Caco-2 (cell line): ENCODE measurements around the gene SORT1. TPM values are rescaled to one million over a fixed set of nuclear protein-coding genes. Genes with fewer than 3 reads are reported as not detected.

Source experiments
- BruUV-seq: library from RNA; stranded (reverse); fragments of 400-500 nt; replicated peaks from 2 replicates; lab custom pipeline; 2021; lab: Mats Ljungman, UMichigan
- CTCF ChIA-PET: fragments of 300-600 bp; sonication (Branson Sonifier 250); formaldehyde crosslinking; loops from one replicate; lab custom pipeline; 2022; ENCODE audit warnings: antibody characterized with exemption; lab: Charles Lee
- POLR2A ChIA-PET: fragments of 300-600 bp; sonication (Branson Sonifier 250); formaldehyde crosslinking; loops from one replicate; lab custom pipeline; 2022; ENCODE audit warnings: antibody characterized with exemption; lab: Charles Lee
- DNase-seq, 2 experiments: peaks; one replicate each; pipeline versions ENCODE4 v3.0.0 to v3.0.0-alpha.2; 2020 to 2022
- H3K27me3 ChIP-seq: replicated peaks from 2 replicates; pipeline ENCODE4 v1.6.0; 2011; ENCODE audit warnings: low read length; ENCODE audit not compliant: control insufficient read depth, insufficient read depth
- H3K36me3 ChIP-seq: 2 replicates; pipeline ENCODE4 v1.5.1; 2011; ENCODE audit warnings: low read length; ENCODE audit not compliant: control insufficient read depth, insufficient read depth
- H3K4me1 ChIP-seq: fragments of 250-450 bp; sonication (Bioruptor Pico); 2 replicates; pipeline ENCODE4 v1.5.1; 2020; ENCODE audit warnings: mild to moderate bottlenecking
- H3K4me3 ChIP-seq: 2 replicates; pipeline ENCODE4 v1.5.1; 2011; ENCODE audit warnings: low read depth, mild to moderate bottlenecking, control low read depth, low read length
- H3K9me3 ChIP-seq: fragments of 250-450 bp; sonication (Bioruptor Pico); 2 replicates; pipeline ENCODE4 v1.5.1; 2020; ENCODE audit warnings: mild to moderate bottlenecking, moderate library complexity
- H3K27ac Mint-ChIP-seq: one replicate; pipeline ENCODE4 v1.8.0; 2022; ENCODE audit warnings: mixed read lengths; ENCODE audit not compliant: unreplicated experiment
- H3K27me3 Mint-ChIP-seq: one replicate; pipeline ENCODE4 v1.8.0; 2022; ENCODE audit warnings: mixed read lengths; ENCODE audit not compliant: insufficient read depth, unreplicated experiment
- H3K36me3 Mint-ChIP-seq: one replicate; pipeline ENCODE4 v1.8.0; 2022; ENCODE audit warnings: mild to moderate bottlenecking, mixed read lengths; ENCODE audit not compliant: insufficient read depth, unreplicated experiment
- H3K4me1 Mint-ChIP-seq: one replicate; pipeline ENCODE4 v1.8.0; 2022; ENCODE audit warnings: low read depth, mixed read lengths; ENCODE audit not compliant: unreplicated experiment
- H3K4me3 Mint-ChIP-seq: one replicate; pipeline ENCODE4 v1.8.0; 2022; ENCODE audit warnings: mild to moderate bottlenecking, moderate library complexity, mixed read lengths; ENCODE audit not compliant: unreplicated experiment
- H3K9me3 Mint-ChIP-seq: one replicate; pipeline ENCODE4 v1.8.0; 2022; ENCODE audit warnings: mixed read lengths; ENCODE audit not compliant: unreplicated experiment
- intact Hi-C: fragments of 100-400 bp; cut with micrococcal nuclease; formaldehyde crosslinking; loops from one replicate; pipeline ENCODE4 v1.10.0; 2022; ENCODE audit not compliant: unreplicated experiment
- total RNA-seq: library from RNA; stranded (reverse); gene quantifications from 2 replicates; pipeline ENCODE4 v1.2.3, GENCODE V29; 2022
- TF ChIP-seq, protein P1 (sequence below), 2 experiments: fragments of 200-600 bp in 1 of 2; IDR thresholded peaks; 1 replicate in 1 of 2; 2 replicates in 1 of 2; pipeline versions ENCODE4 v1.5.1 to v1.8.0; 2011 to 2022; ENCODE audit warnings: antibody characterized with exemption in 1 of 2, control low read depth in 1 of 2, inconsistent platforms in 1 of 2, low read depth in 1 of 2, low read length in 1 of 2, mild to moderate bottlenecking in 1 of 2, moderate library complexity in 1 of 2; ENCODE audit not compliant: insufficient read depth in 1 of 2, severe bottlenecking in 1 of 2, unreplicated experiment in 1 of 2

SORT1 gene
- total RNA-seq, 1 experiment from 2014 or later: 67.1 TPM

DNA sequence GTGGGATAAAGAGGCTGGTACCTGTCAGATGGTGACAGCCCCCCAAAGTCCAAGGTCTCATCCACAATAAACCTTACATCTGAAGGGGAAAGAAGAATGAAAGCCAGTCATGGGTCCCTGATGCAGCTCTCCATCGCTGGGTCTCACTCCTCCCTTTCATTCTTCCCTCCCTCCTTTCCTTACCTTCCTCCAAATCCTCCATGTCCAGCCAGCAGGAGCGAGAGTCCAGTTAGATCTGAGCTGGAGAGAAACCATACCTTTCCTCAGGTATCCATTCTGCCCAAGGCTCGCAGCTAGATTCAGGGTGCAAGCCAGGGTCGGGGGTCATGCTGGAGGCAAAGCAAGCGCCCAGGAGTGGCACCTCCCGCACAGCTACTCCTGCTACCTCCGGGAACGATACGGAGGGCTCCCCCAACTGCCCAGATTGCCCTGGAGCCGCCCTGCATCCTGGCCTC, 115.2 kb downstream of the SORT1 start:
- no peaks in the 10 kb centered on the region for H3K27me3 Mint-ChIP-seq
- no peaks in the 10 kb centered on the region for H3K9me3 ChIP-seq
- intact Hi-C loops: no loop called here
- no TSS peak for BruUV-seq
- peaks cover 9% of the 10 kb centered on the region for H3K4me1 ChIP-seq
- no peak for DNase-seq
- no peaks in the 10 kb centered on the region for H3K27me3 ChIP-seq
- ChIA-PET CTCF (interaction anchor here (1.0 to 1.3 kb wide), 2 partner anchors 89 to 115 kb away, joined by 3 to 8 read pairs; partner anchors contain the start of gene SORT1), POLR2A (interaction anchor here (0.6 to 1.0 kb wide), 3 partner anchors 15 to 266 kb away, joined by 4 to 13 read pairs (median 4); partner anchors contain the start of genes GNAI3 and SORT1)
- peak overlapping the region; percentile 93 for H3K4me3 Mint-ChIP-seq
- TF ChIP-seq, protein P1, sequence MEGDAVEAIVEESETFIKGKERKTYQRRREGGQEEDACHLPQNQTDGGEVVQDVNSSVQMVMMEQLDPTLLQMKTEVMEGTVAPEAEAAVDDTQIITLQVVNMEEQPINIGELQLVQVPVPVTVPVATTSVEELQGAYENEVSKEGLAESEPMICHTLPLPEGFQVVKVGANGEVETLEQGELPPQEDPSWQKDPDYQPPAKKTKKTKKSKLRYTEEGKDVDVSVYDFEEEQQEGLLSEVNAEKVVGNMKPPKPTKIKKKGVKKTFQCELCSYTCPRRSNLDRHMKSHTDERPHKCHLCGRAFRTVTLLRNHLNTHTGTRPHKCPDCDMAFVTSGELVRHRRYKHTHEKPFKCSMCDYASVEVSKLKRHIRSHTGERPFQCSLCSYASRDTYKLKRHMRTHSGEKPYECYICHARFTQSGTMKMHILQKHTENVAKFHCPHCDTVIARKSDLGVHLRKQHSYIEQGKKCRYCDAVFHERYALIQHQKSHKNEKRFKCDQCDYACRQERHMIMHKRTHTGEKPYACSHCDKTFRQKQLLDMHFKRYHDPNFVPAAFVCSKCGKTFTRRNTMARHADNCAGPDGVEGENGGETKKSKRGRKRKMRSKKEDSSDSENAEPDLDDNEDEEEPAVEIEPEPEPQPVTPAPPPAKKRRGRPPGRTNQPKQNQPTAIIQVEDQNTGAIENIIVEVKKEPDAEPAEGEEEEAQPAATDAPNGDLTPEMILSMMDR (IDR thresholded peaks at IDR 0.05; ENCODE audit: insufficient read depth in 1 of 2, low read depth in 1 of 2, low read length in 1 of 2, severe bottlenecking in 1 of 2, unreplicated experiment in 1 of 2): no peak
- no peaks in the 10 kb centered on the region for H3K36me3 ChIP-seq
- no peaks in the 10 kb centered on the region for H3K9me3 Mint-ChIP-seq
- H3K27ac Mint-ChIP-seq: peak overlapping the region; percentile 84
- H3K36me3 Mint-ChIP-seq: no peaks in the 10 kb centered on the region
- H3K4me1 Mint-ChIP-seq: no peaks in the 10 kb centered on the region
- peak overlapping the region; percentile 61 for H3K4me3 ChIP-seq

DNA sequence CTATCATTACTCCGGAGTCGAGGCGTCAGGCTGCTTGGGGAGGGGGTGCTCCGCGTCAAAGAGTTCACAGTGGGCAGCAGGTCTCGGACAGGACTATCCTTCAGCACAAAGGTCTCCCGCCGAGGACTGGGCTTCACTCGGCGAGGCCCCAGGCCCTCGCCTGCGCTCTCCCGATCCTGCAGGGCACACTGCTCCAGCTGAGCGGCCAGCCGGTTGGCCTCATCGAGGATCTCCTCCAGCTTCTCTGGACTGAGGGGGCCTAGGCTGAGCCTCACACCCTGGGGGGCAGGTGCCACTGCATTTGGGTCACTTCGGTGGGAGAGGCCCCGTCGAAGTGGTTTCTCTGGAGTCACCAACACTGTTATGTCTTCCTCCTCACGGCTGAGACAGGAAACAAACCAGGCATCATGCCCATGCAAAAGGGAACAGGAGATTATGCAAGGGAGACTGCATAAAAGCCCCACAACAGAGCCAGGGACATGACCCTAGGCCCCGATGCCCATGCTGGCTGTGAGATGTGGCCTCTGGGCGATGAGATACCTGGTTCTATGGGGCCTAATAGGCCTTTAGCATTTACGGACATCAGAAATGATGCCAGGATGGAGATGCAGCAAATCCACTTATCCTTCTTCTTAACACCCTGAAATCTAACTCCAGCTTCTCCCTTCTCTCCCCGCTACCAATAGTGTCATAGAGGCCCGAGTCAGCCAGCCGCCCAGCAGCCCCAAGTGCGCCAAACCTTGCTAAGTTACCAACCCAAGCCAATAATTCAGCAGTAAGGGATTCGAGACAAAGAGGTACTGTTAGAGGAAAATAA, 115.8 kb downstream of the SORT1 start:
- Histone ChIP-seq H3K36me3 (no peaks in the 10 kb centered on the region), H3K4me3 (peak overlapping the region; percentile 61), H3K27me3 (no peaks in the 10 kb centered on the region), H3K9me3 (no peaks in the 10 kb centered on the region), H3K4me1 (peaks cover 15% of the 10 kb centered on the region)
- ChIA-PET CTCF (interaction anchor here (1.3 kb wide), 1 partner anchor 89 kb away, joined by 3 read pairs; no protein-coding TSS in a partner anchor), POLR2A (no interaction called here)
- TF ChIP-seq, protein P1 (IDR thresholded peaks at IDR 0.05; ENCODE audit: insufficient read depth in 1 of 2, low read depth in 1 of 2, low read length in 1 of 2, severe bottlenecking in 1 of 2, unreplicated experiment in 1 of 2): no peak
- intact Hi-C loops: no loop called here
- BruUV-seq: no TSS peak
- H3K27me3 Mint-ChIP-seq: no peaks in the 10 kb centered on the region
- H3K4me1 Mint-ChIP-seq: no peaks in the 10 kb centered on the region
- H3K4me3 Mint-ChIP-seq: peak overlapping the region; percentile 93
- no peak for DNase-seq
- H3K9me3 Mint-ChIP-seq: no peaks in the 10 kb centered on the region
- H3K36me3 Mint-ChIP-seq: no peaks in the 10 kb centered on the region
- H3K27ac Mint-ChIP-seq: no peak overlapping the region

DNA sequence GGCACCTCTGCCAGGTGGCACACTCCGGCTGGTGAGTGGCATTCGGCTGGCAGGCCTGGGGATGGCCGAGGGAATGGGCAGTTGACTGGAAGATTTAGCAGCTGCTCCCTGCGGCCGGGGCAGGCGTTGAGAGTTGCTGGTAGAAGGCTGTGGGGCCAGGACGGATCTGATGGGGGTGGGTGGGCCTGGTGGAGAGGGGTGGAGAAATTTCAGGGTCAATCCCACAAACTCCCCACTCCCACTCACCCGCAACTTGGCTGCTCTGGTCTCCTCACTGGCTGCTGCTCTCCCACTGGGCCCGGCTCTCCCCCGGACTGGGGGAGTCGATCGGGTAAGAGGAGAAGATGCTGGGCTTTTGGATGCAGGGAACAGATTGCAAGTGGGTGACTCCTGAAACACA, 116.9 kb downstream of the SORT1 start:
- H3K4me1 Mint-ChIP-seq: peaks cover under 1% of the 10 kb centered on the region
- peaks cover 16% of the 10 kb centered on the region for H3K4me1 ChIP-seq
- H3K4me3 ChIP-seq: no peak overlapping the region
- H3K36me3 ChIP-seq: no peaks in the 10 kb centered on the region
- TF ChIP-seq, protein P1 (IDR thresholded peaks at IDR 0.05; ENCODE audit: insufficient read depth in 1 of 2, low read depth in 1 of 2, low read length in 1 of 2, severe bottlenecking in 1 of 2, unreplicated experiment in 1 of 2): no peak
- intact Hi-C loops: no loop called here
- POLR2A ChIA-PET: no interaction called here
- no TSS peak for BruUV-seq
- CTCF ChIA-PET: no interaction called here
- no peaks in the 10 kb centered on the region for H3K36me3 Mint-ChIP-seq
- no peaks in the 10 kb centered on the region for H3K27me3 ChIP-seq
- H3K9me3 Mint-ChIP-seq: no peaks in the 10 kb centered on the region
- no peaks in the 10 kb centered on the region for H3K27me3 Mint-ChIP-seq
- no peak for DNase-seq
- no peak overlapping the region for H3K27ac Mint-ChIP-seq
- H3K9me3 ChIP-seq: no peaks in the 10 kb centered on the region
- no peak overlapping the region for H3K4me3 Mint-ChIP-seq
